Panc1 (cell line): ENCODE results near the gene ELMO2. TPM values are rescaled to one million over a fixed set of nuclear protein-coding genes. Genes with fewer than 3 reads are reported as not detected.

ENCODE experiments used
- ATAC-seq: fragments of 200-7000 bp; cut with Tn5 transposase; 2 replicates; pipeline ENCODE4 v1.9.1; 2020; ENCODE audit warnings: mild to moderate bottlenecking, moderate library complexity
- BruUV-seq: library from RNA; stranded (reverse); fragments of 400-500 nt; replicated peaks from 2 replicates; lab custom pipeline; 2021; lab: Mats Ljungman, UMichigan
- CTCF ChIA-PET: fragments of 300-600 bp; sonication (Branson Sonifier 250); formaldehyde crosslinking; loops from one replicate; lab custom pipeline; 2022; ENCODE audit warnings: antibody characterized with exemption; lab: Charles Lee
- POLR2A ChIA-PET: fragments of 300-600 bp; sonication (Branson Sonifier 250); formaldehyde crosslinking; loops from one replicate; lab custom pipeline; 2022; ENCODE audit warnings: antibody characterized with exemption; lab: Charles Lee
- DNase-seq: peaks from one replicate; pipeline ENCODE4 v3.0.0-alpha.2; 2010; ENCODE audit warnings: low read depth, low spot score
- H3K27ac ChIP-seq: 2 replicates; pipeline ENCODE4 v1.5.1; 2011; ENCODE audit warnings: mild to moderate bottlenecking, low read length, inconsistent platforms
- H3K27me3 ChIP-seq: fragments of 200-500 bp; sonication (Bioruptor generic); 2 replicates; pipeline ENCODE4 v1.6.0; 2014; ENCODE audit warnings: low read length, inconsistent platforms; ENCODE audit not compliant: control insufficient read depth, insufficient read depth
- H3K36me3 ChIP-seq: fragments of 200-500 bp; sonication (Bioruptor generic); 2 replicates; pipeline ENCODE4 v1.5.1; 2014; ENCODE audit warnings: inconsistent platforms, mild to moderate bottlenecking, low read length, moderate library complexity; ENCODE audit not compliant: control insufficient read depth, insufficient read depth
- H3K4me1 ChIP-seq: 2 replicates; pipeline ENCODE4 v1.5.1; 2011; ENCODE audit warnings: inconsistent platforms, mild to moderate bottlenecking, low read length, moderate library complexity; ENCODE audit not compliant: control insufficient read depth, insufficient read depth
- H3K4me3 ChIP-seq, 2 experiments: 2 replicates each; pipeline ENCODE4 v1.5.1; 2011 to 2012; ENCODE audit warnings: low read depth in 2 of 2, low read length in 2 of 2, mild to moderate bottlenecking in 2 of 2, inconsistent platforms in 1 of 2, moderate library complexity in 1 of 2
- H3K9me3 ChIP-seq: fragments of 200-500 bp; sonication (Bioruptor generic); 2 replicates; pipeline ENCODE4 v1.5.1; 2014; ENCODE audit warnings: low read depth, mild to moderate bottlenecking, inconsistent platforms, low read length, moderate library complexity; ENCODE audit not compliant: control insufficient read depth, insufficient read depth
- POLR2AphosphoS5 ChIP-seq: IDR thresholded peaks from 2 replicates; pipeline ENCODE4 v1.6.1; 2012; ENCODE audit warnings: mild to moderate bottlenecking, low read depth, low read length, moderate library complexity
- SIN3A ChIP-seq: IDR thresholded peaks from 2 replicates; pipeline ENCODE4 v1.6.1; 2012; ENCODE audit warnings: low read depth, mild to moderate bottlenecking, low read length, moderate library complexity, borderline replicate concordance; ENCODE audit not compliant: insufficient read depth
- TCF7L2 ChIP-seq: IDR thresholded peaks from 2 replicates; pipeline ENCODE4 v1.6.1; 2011; ENCODE audit warnings: mild to moderate bottlenecking, low read depth, low read length, inconsistent platforms
- in situ Hi-C: cut with HindIII; loops from 2 replicates; pipeline ENCODE4 v1.10.0; 2016; ENCODE audit warnings: low sequenced_read_pairs, low pct_unique_long_range_greater_than_20kb
- intact Hi-C: fragments of 100-400 bp; cut with micrococcal nuclease; formaldehyde crosslinking; loops from one replicate; pipeline ENCODE4 v1.10.0; 2022; ENCODE audit not compliant: unreplicated experiment
- total RNA-seq: library from RNA; stranded (reverse); gene quantifications from one replicate; pipeline ENCODE4 v1.2.1, GENCODE V29; 2021; ENCODE audit not compliant: unreplicated experiment
- TF ChIP-seq, protein P1 (sequence below), 2 experiments: IDR thresholded peaks; 2 replicates each; pipeline ENCODE4 v1.6.1; 2011 to 2012; ENCODE audit warnings: low read depth in 2 of 2, control low read depth in 1 of 2, low read length in 1 of 2, mild to moderate bottlenecking in 1 of 2, moderate library complexity in 1 of 2; ENCODE audit not compliant: insufficient read depth in 1 of 2
- TF ChIP-seq, protein P2 (sequence below): fragments of 450-650 bp; IDR thresholded peaks from 2 replicates; pipeline ENCODE4 v1.5.1; 2017; ENCODE audit warnings: mild to moderate bottlenecking

ELMO2 gene
- total RNA-seq, 1 experiment from 2014 or later: 40.4 TPM

DNA sequence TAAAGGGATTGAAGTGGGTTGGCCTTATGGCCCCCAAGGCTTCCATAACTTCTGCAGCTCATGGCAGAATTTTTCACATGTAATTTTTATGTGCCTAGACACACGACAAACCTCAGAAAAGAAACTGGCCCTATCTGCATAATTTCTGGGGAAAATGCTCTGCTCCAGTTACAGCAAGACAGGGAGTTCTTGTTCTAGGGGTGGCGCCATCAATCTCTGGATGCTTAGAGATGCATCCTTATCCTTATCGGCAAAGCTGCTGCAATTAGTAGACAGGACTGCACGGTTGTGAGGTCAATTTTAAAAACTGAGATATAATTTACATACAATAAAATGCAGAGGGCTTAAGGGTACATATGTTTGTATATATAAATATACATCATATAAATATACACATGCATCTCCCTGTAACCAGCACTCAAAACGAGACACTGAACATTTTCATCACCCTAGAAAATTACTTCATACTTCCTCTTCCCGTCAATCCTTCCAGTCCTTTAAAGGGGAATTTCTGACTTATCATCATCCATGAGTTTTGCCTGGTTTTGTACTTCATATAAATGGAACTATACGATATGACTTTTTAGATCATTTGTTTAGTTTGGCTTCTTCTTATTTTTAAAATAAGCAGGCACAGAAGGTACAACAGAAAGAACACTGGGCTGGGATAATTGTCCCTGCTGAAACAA, 10.2 kb downstream of the ELMO2 start:
- Histone ChIP-seq H3K36me3 (0 out of 2 replicates have a peak, but pooled peaks cover 8% of the 10 kb centered on the region), H3K27ac (no peak overlapping the region), H3K9me3 (no peaks in the 10 kb centered on the region), H3K4me3 (no peak overlapping the region), H3K27me3 (no peaks in the 10 kb centered on the region), H3K4me1 (no peaks in the 10 kb centered on the region)
- ChIA-PET CTCF (no interaction called here), POLR2A (no interaction called here)
- DNase-seq: no peak
- intact Hi-C loops: no loop called here
- TF ChIP-seq POLR2AphosphoS5: no peak
- TF ChIP-seq, protein P1, sequence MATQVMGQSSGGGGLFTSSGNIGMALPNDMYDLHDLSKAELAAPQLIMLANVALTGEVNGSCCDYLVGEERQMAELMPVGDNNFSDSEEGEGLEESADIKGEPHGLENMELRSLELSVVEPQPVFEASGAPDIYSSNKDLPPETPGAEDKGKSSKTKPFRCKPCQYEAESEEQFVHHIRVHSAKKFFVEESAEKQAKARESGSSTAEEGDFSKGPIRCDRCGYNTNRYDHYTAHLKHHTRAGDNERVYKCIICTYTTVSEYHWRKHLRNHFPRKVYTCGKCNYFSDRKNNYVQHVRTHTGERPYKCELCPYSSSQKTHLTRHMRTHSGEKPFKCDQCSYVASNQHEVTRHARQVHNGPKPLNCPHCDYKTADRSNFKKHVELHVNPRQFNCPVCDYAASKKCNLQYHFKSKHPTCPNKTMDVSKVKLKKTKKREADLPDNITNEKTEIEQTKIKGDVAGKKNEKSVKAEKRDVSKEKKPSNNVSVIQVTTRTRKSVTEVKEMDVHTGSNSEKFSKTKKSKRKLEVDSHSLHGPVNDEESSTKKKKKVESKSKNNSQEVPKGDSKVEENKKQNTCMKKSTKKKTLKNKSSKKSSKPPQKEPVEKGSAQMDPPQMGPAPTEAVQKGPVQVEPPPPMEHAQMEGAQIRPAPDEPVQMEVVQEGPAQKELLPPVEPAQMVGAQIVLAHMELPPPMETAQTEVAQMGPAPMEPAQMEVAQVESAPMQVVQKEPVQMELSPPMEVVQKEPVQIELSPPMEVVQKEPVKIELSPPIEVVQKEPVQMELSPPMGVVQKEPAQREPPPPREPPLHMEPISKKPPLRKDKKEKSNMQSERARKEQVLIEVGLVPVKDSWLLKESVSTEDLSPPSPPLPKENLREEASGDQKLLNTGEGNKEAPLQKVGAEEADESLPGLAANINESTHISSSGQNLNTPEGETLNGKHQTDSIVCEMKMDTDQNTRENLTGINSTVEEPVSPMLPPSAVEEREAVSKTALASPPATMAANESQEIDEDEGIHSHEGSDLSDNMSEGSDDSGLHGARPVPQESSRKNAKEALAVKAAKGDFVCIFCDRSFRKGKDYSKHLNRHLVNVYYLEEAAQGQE (IDR thresholded peaks at IDR 0.05; ENCODE audit: insufficient read depth in 1 of 2, low read depth in 2 of 2, low read length in 1 of 2): no peak
- TF ChIP-seq, protein P2, sequence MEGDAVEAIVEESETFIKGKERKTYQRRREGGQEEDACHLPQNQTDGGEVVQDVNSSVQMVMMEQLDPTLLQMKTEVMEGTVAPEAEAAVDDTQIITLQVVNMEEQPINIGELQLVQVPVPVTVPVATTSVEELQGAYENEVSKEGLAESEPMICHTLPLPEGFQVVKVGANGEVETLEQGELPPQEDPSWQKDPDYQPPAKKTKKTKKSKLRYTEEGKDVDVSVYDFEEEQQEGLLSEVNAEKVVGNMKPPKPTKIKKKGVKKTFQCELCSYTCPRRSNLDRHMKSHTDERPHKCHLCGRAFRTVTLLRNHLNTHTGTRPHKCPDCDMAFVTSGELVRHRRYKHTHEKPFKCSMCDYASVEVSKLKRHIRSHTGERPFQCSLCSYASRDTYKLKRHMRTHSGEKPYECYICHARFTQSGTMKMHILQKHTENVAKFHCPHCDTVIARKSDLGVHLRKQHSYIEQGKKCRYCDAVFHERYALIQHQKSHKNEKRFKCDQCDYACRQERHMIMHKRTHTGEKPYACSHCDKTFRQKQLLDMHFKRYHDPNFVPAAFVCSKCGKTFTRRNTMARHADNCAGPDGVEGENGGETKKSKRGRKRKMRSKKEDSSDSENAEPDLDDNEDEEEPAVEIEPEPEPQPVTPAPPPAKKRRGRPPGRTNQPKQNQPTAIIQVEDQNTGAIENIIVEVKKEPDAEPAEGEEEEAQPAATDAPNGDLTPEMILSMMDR: no peak
- no peak for TF ChIP-seq TCF7L2
- TF ChIP-seq SIN3A: no peak
- in situ Hi-C loops: no loop called here
- ATAC-seq: no peak
- BruUV-seq: no TSS peak

DNA sequence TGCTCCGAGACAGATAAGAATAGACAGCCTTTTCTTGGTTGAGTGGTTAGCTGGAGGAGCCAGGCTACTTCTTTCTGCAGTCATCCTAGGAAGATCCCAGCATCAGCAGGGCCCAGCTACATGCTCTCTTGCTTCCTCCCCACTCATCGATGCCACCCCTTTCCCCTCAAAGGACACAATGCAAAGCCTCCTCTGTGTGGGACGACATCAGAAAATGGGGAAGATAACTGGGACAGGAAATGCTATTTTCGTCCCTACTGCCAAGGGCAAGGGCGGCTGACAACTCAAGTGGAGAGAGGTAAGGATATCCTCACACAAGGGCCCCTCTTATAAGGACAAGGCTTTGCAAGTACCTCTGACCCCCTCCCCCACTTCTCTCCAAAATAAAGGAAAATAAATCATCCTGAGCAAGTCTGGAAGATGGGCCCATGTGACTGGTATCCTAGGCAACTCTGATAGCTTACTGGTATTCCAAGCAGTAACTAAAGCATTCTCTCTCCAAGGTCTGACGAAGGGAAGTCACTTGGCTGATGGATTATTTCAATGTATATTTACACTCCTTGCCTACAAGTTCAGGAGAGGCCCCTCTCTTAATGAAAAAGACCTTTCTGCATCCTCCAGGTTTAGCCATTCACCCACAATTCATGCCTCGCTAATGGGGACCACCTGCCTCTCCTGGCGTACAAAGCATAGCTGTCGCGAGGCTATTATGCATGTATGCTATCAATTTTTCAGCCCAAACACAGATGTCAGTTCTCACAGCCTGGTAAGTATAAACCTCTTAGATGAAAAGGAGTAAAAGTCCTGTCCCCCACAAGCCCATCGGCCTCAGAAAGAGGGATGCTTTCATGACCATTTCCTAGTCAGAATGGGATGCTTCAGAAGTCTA, 11.3 kb downstream of the ELMO2 start:
- ATAC-seq (no peak), DNase-seq (no peak)
- Histone ChIP-seq H3K27me3 (no peaks in the 10 kb centered on the region), H3K27ac (no peak overlapping the region), H3K36me3 (0 out of 2 replicates have a peak, but pooled peaks cover 8% of the 10 kb centered on the region), H3K9me3 (no peaks in the 10 kb centered on the region), H3K4me1 (no peaks in the 10 kb centered on the region), H3K4me3 (no peak overlapping the region)
- no TSS peak for BruUV-seq
- in situ Hi-C loops: no loop called here
- ChIA-PET CTCF (no interaction called here), POLR2A (no interaction called here)
- no peak for TF ChIP-seq SIN3A
- no peak for TF ChIP-seq TCF7L2
- TF ChIP-seq, protein P1 (IDR thresholded peaks at IDR 0.05; ENCODE audit: insufficient read depth in 1 of 2, low read depth in 2 of 2, low read length in 1 of 2): no peak
- TF ChIP-seq, protein P2: no peak
- intact Hi-C loops: no loop called here
